AG10803 (cell line): Measurements from ENCODE around the gene ZFX.
"Not testable (repeated sequence)": the region's sequence is repeated elsewhere in the genome, so short reads cannot be mapped to it uniquely, and the experiment has no call there.

Source experiments
- DNase-seq: peaks from one replicate; pipeline ENCODE4 v3.0.0; 2010; ENCODE audit warnings: low read depth
- H3K4me3 ChIP-seq: 2 replicates; pipeline ENCODE4 v1.5.1; 2011; ENCODE audit warnings: mild to moderate bottlenecking, low read length, control low read depth
- CTCF ChIP-seq: conservative IDR thresholded peaks from 2 replicates; pipeline ENCODE4 v1.5.1; 2011; ENCODE audit warnings: mild to moderate bottlenecking, low read length, control low read depth, inconsistent platforms

ZFX gene

GRCh38 chrX:24131476-24131875, 18.1 kb upstream of the ZFX start:
- no peak for DNase-seq
- H3K4me3 ChIP-seq = no peak overlapping the region
- no peak for TF ChIP-seq CTCF

GRCh38 chrX:24133312-24133711, 16.2 kb upstream of the ZFX start:
- DNase-seq = no peak
- H3K4me3 ChIP-seq = no peak overlapping the region
- TF ChIP-seq CTCF = no peak

- not testable (repeated sequence) for DNase-seq, H3K4me3 ChIP-seq
These were observed 13.8 kb upstream of the ZFX start for GRCh38 chrX:24135768-24136167.

- no peak for DNase-seq
- no peak for TF ChIP-seq CTCF
- no peak overlapping the region for H3K4me3 ChIP-seq
These were observed 12.3 kb upstream of the ZFX start for GRCh38 chrX:24137192-24137591.

GRCh38 chrX:24143982-24144381, 5.5 kb upstream of the ZFX start:
- H3K4me3 ChIP-seq = not testable (repeated sequence)

GRCh38 chrX:24144528-24144927, 5.0 kb upstream of the ZFX start:
- no peak for DNase-seq
- no peak overlapping the region for H3K4me3 ChIP-seq
- no peak for TF ChIP-seq CTCF

More at GRCh38 chrX:24143982-24144381, 5.5 kb upstream of the ZFX start:
- DNase-seq = not testable (repeated sequence)

- peak; percentile 78 for DNase-seq
- TF ChIP-seq CTCF = peak; percentile 31
- no peak overlapping the region for H3K4me3 ChIP-seq
These were observed 4.0 kb upstream of the ZFX start for GRCh38 chrX:24145303-24146186.

GRCh38 chrX:24146283-24146949, 3.1 kb upstream of the ZFX start:
- peak overlapping the region; percentile 20; the same call in 1 of the 2 replicates for H3K4me3 ChIP-seq
- no peak for TF ChIP-seq CTCF
- peak; percentile 42 for DNase-seq
